Measurements from ENCODE around the gene PAK2.
"Not testable (repeated sequence)": the region's sequence is repeated elsewhere in the genome, so short reads cannot be mapped to it uniquely, and the experiment has no call there.

PAK2 gene

GRCh38 chr3:196788528-196788927, 48.9 kb downstream of the PAK2 start:
- no peak for DNase-seq

- DNase-seq = no peak
These were observed 50.3 kb downstream of the PAK2 start for GRCh38 chr3:196789885-196790359.

GRCh38 chr3:196790636-196791035, 51.0 kb downstream of the PAK2 start:
- no peak for DNase-seq

GRCh38 chr3:196792771-196793170, 53.1 kb downstream of the PAK2 start:
- DNase-seq = no peak

- no peak for DNase-seq
These were observed 53.6 kb downstream of the PAK2 start for GRCh38 chr3:196793246-196793645.

- no peak for DNase-seq
These were observed 54.8 kb downstream of the PAK2 start for GRCh38 chr3:196794467-196794866.

- DNase-seq = no peak
These were observed 56.7 kb downstream of the PAK2 start for GRCh38 chr3:196796317-196796716.

- no peak for DNase-seq
These were observed 61.2 kb downstream of the PAK2 start for GRCh38 chr3:196800742-196801434.

- DNase-seq = no peak
These were observed 64.3 kb downstream of the PAK2 start for GRCh38 chr3:196803891-196804468.

GRCh38 chr3:196804773-196805172, 65.1 kb downstream of the PAK2 start:
- no peak for DNase-seq

GRCh38 chr3:196810963-196811581, 71.4 kb downstream of the PAK2 start:
- no peak for DNase-seq

GRCh38 chr3:196812853-196813252, 73.2 kb downstream of the PAK2 start:
- DNase-seq = no peak

GRCh38 chr3:196813903-196814302, 74.2 kb downstream of the PAK2 start:
- no peak for DNase-seq

- no peak for DNase-seq
These were observed 82.2 kb downstream of the PAK2 start for GRCh38 chr3:196821806-196822355.

GRCh38 chr3:196829651-196830050, 90.0 kb downstream of the PAK2 start:
- not testable (repeated sequence) for DNase-seq

GRCh38 chr3:196835086-196835485, 95.4 kb downstream of the PAK2 start:
- no peak for DNase-seq

- DNase-seq = not testable (repeated sequence)
These were observed 97.0 kb downstream of the PAK2 start for GRCh38 chr3:196836626-196837025.

GRCh38 chr3:196837819-196838420, 98.3 kb downstream of the PAK2 start:
- DNase-seq = peak; percentile 78

- not testable (repeated sequence) for DNase-seq
These were observed 99.7 kb downstream of the PAK2 start for GRCh38 chr3:196839351-196839750.

- DNase-seq = no peak
These were observed 103.1 kb downstream of the PAK2 start for GRCh38 chr3:196842567-196843434.

GRCh38 chr3:196843435-196844110, 103.9 kb downstream of the PAK2 start:
- no peak for DNase-seq
